SK-N-SH (cell line): ENCODE data around the gene RAPGEF2. TPM values are rescaled to one million over a fixed set of nuclear protein-coding genes. Genes with fewer than 3 reads are reported as not detected.

Source experiments
- CTCF ChIA-PET: fragments of 300-600, 350-600 bp; formaldehyde crosslinking; extraction: SDS; loops from one replicate; lab custom pipeline; 2021; lab: Yijun Ruan, JAX
- POLR2A ChIA-PET: fragments of 350-600 bp; sonication (Branson Sonifier 250); formaldehyde crosslinking; extraction: SDS; loops from one replicate; lab custom pipeline; 2020; ENCODE audit warnings: antibody characterized with exemption, inconsistent platforms; lab: Yijun Ruan, JAX
- DNase-seq: peaks from one replicate; pipeline ENCODE4 v3.0.0; 2012
- H2AFZ ChIP-seq: fragments of 200-600 bp; sonication (generic); 2 replicates; pipeline ENCODE4 v1.8.1; 2016; ENCODE audit warnings: antibody characterized with exemption, mild to moderate bottlenecking, low read depth
- H3F3A ChIP-seq: fragments of 200-600 bp; sonication (generic); replicated peaks from 2 replicates; pipeline ENCODE3; 2016; ENCODE audit warnings: antibody characterized with exemption, mild to moderate bottlenecking; ENCODE audit not compliant: insufficient read depth
- H3K27ac ChIP-seq, 2 experiments: fragments of 200-500 bp in 1 of 2; fragments of 200-600 bp in 1 of 2; sonication (Bioruptor generic) in 1 of 2; sonication (generic), shearing (Covaris generic) in 1 of 2; 2 replicates each; pipeline versions ENCODE4 v1.5.1 to v1.6.1; 2014 to 2016; ENCODE audit warnings: low read depth in 2 of 2, inconsistent platforms in 1 of 2, low read length in 1 of 2, mild to moderate bottlenecking in 1 of 2, mixed read lengths in 1 of 2
- H3K27me3 ChIP-seq: fragments of 200-600 bp; sonication (generic), shearing (Covaris generic); 2 replicates; pipeline ENCODE4 v1.6.1; 2016; ENCODE audit warnings: mixed run types; ENCODE audit not compliant: insufficient read depth
- H3K36me3 ChIP-seq, 2 experiments: fragments of 200-500 bp in 1 of 2; fragments of 200-600 bp in 1 of 2; sonication (Bioruptor generic) in 1 of 2; sonication (generic) in 1 of 2; replicated peaks in 1 of 2; 2 replicates each; pipeline versions ENCODE3 to v1.5.1; 2014 to 2016; ENCODE audit warnings: low read length in 1 of 2, mild to moderate bottlenecking in 1 of 2; ENCODE audit not compliant: insufficient read depth in 2 of 2, control insufficient read depth in 1 of 2
- H3K4me1 ChIP-seq, 2 experiments: fragments of 200-500 bp in 1 of 2; fragments of 200-600 bp in 1 of 2; sonication (Bioruptor generic) in 1 of 2; sonication (generic), shearing (Covaris generic) in 1 of 2; 2 replicates each; pipeline versions ENCODE4 v1.5.1 to v1.6.1; 2014 to 2016; ENCODE audit warnings: low read depth in 1 of 2, low read length in 1 of 2, mixed run types in 1 of 2; ENCODE audit not compliant: insufficient read depth in 2 of 2, control insufficient read depth in 1 of 2
- H3K4me2 ChIP-seq: fragments of 200-600 bp; sonication (generic), shearing (Covaris generic); 2 replicates; pipeline ENCODE4 v1.6.1; 2017; ENCODE audit warnings: mixed run types
- H3K4me3 ChIP-seq, 2 experiments: fragments of 200-500 bp in 1 of 2; fragments of 200-600 bp in 1 of 2; sonication (Bioruptor generic) in 1 of 2; sonication (generic), shearing (Covaris generic) in 1 of 2; 2 replicates each; pipeline versions ENCODE4 v1.5.1 to v1.8.1; 2014 to 2016; ENCODE audit warnings: low read depth in 2 of 2, inconsistent platforms in 1 of 2, low read length in 1 of 2, mild to moderate bottlenecking in 1 of 2, mixed read lengths in 1 of 2, moderate library complexity in 1 of 2
- H3K79me2 ChIP-seq: fragments of 200-600 bp; sonication (generic); 2 replicates; pipeline ENCODE4 v1.8.1; 2017; ENCODE audit warnings: mild to moderate bottlenecking; ENCODE audit not compliant: insufficient read depth
- H3K9ac ChIP-seq: fragments of 200-600 bp; sonication (generic); 2 replicates; pipeline ENCODE4 v1.6.1; 2017; ENCODE audit warnings: mixed run types
- H3K9me2 ChIP-seq: fragments of 200-600 bp; sonication (generic); 2 replicates; pipeline ENCODE4 v1.6.1; 2017; ENCODE audit warnings: mixed run types
- H3K9me3 ChIP-seq: fragments of 200-600 bp; sonication (generic); 2 replicates; pipeline ENCODE4 v1.6.1; 2017; ENCODE audit warnings: mixed run types, mild to moderate bottlenecking, moderate library complexity
- H4K20me1 ChIP-seq: fragments of 200-600 bp; sonication (generic); 2 replicates; pipeline ENCODE4 v1.6.1; 2017; ENCODE audit warnings: mild to moderate bottlenecking, mixed run types; ENCODE audit not compliant: insufficient read depth
- ELF1 ChIP-seq: IDR thresholded peaks from 2 replicates; pipeline ENCODE4 v1.4.0; 2012
- EP300 ChIP-seq, 2 experiments: IDR thresholded peaks; 2 replicates each; pipeline versions ENCODE4 v1.4.0 to v1.6.1; 2012; ENCODE audit warnings: borderline replicate concordance in 1 of 2, low read depth in 1 of 2, low read length in 1 of 2
- EZH2phosphoT487 ChIP-seq: fragments of 200-600 bp; sonication (generic); IDR thresholded peaks from 2 replicates; pipeline ENCODE4 v1.6.1; 2017; ENCODE audit warnings: low read depth, mixed run types, mild to moderate bottlenecking, antibody characterized with exemption, moderate library complexity, borderline replicate concordance
- FOSL2 ChIP-seq: IDR thresholded peaks from 2 replicates; pipeline ENCODE4 v1.4.0; 2012; ENCODE audit warnings: low read depth, mild to moderate bottlenecking, moderate library complexity, borderline replicate concordance
- GABPA ChIP-seq: IDR thresholded peaks from 2 replicates; pipeline ENCODE4 v1.4.0; 2012; ENCODE audit warnings: low read depth, mild to moderate bottlenecking
- GATA2 ChIP-seq: sonication (generic); formaldehyde crosslinking; IDR thresholded peaks from 2 replicates; pipeline ENCODE4 v1.5.0; 2020; ENCODE audit warnings: mild to moderate bottlenecking, missing genetic modification reagents
- JUND ChIP-seq: IDR thresholded peaks from 2 replicates; pipeline ENCODE4 v1.4.0; 2012
- MEF2A ChIP-seq: IDR thresholded peaks from 2 replicates; pipeline ENCODE4 v1.4.0; 2012; ENCODE audit warnings: low read depth, borderline replicate concordance
- NFIC ChIP-seq: IDR thresholded peaks from 2 replicates; pipeline ENCODE4 v1.4.0; 2012; ENCODE audit warnings: borderline replicate concordance
- POLR2AphosphoS5 ChIP-seq: IDR thresholded peaks from 2 replicates; pipeline ENCODE4 v1.6.1; 2012; ENCODE audit warnings: low read depth, low read length
- RAD21 ChIP-seq: IDR thresholded peaks from 2 replicates; pipeline ENCODE4 v1.6.1; 2012; ENCODE audit warnings: mild to moderate bottlenecking, low read length
- RCOR1 ChIP-seq: fragments of 150-350 bp; IDR thresholded peaks from 2 replicates; pipeline ENCODE4 v1.6.1; 2017; ENCODE audit warnings: antibody characterized with exemption, low read length
- RXRA ChIP-seq: IDR thresholded peaks from 2 replicates; pipeline ENCODE4 v1.4.0; 2012; ENCODE audit warnings: low read depth, mild to moderate bottlenecking, borderline replicate concordance
- TCF12 ChIP-seq: IDR thresholded peaks from 2 replicates; pipeline ENCODE4 v1.4.0; 2012
- TEAD4 ChIP-seq: IDR thresholded peaks from 2 replicates; pipeline ENCODE4 v1.4.0; 2012; ENCODE audit warnings: mild to moderate bottlenecking, borderline replicate concordance; ENCODE audit not compliant: insufficient read depth
- WGBS: methylation state at CpG from one replicate; pipeline ENCODE4 v1.1.6; 2017; ENCODE audit warnings: low lambda C conversion rate; 5-methylcytosine and 5-hydroxymethylcytosine counted together
- polyA plus RNA-seq, 3 experiments: library from polyadenylated mRNA; depleted of rRNA; stranded (reverse); fragments of >200 nt; gene quantifications; 2 replicates each; pipeline ENCODE4 v1.2.3, GENCODE V29; 2012
- TF ChIP-seq, protein P1 (sequence below): IDR thresholded peaks from 2 replicates; pipeline ENCODE4; 2012
- TF ChIP-seq, protein P2 (sequence below): IDR thresholded peaks from 2 replicates; pipeline ENCODE4 v1.4.0; 2012; ENCODE audit warnings: low read depth, borderline replicate concordance
- TF ChIP-seq, protein P3 (sequence below): fragments of 150-350 bp; IDR thresholded peaks from 2 replicates; pipeline ENCODE4 v1.6.1; 2017; ENCODE audit warnings: antibody characterized with exemption, low read length, low read depth, borderline replicate concordance
- TF ChIP-seq, protein P4 (sequence below): IDR thresholded peaks from 2 replicates; pipeline ENCODE4 v1.4.0; 2012; ENCODE audit warnings: low read depth
- TF ChIP-seq, protein P5 (sequence below): fragments of 150-350 bp; IDR thresholded peaks from 2 replicates; pipeline ENCODE4 v1.6.1; 2016; ENCODE audit warnings: mild to moderate bottlenecking, low read depth, low read length

Gene RAPGEF2
- polyA plus RNA-seq, 1 of the 3 experiments (the other 2 are of a cell fraction), result 19.2 TPM

DNA sequence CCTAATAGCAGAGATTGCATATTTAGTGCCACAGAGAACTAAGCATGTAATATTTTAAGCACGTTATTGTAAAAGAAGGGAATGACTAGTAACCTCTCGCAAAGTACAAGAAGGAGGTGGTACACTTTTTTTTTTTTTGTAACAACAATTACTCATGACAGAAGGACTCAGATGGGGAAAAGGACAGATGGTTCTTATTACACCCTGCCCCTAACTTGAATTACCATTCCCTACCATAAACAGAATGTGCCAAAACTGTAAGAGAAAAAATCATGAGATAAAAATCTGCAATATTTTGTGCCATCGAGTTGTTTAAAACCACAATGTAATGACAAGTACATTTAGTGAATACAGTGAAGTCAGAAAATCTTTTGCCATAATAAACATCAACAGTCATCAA lies 33.0 kb upstream of the RAPGEF2 start:
- Histone ChIP-seq H3K4me1 (peaks cover 5 to 14% of the 10 kb centered on the region in 2 experiments; a peak in 3 of 4 replicates), H3F3A (peaks cover 35% of the 10 kb centered on the region), H3K79me2 (no peaks in the 10 kb centered on the region), H3K9ac (no peak overlapping the region), H3K27ac (peak overlapping the region in 1 of 2 experiments; percentile 69; a peak in 2 of 4 replicates), H3K4me2 (peak overlapping the region; percentile 25; the same call in 1 of the 2 replicates), H4K20me1 (no peaks in the 10 kb centered on the region), H3K27me3 (no peaks in the 10 kb centered on the region), H2AFZ (no peak overlapping the region), H3K9me2 (no peaks in the 10 kb centered on the region), H3K9me3 (no peaks in the 10 kb centered on the region), H3K36me3 (no peaks in the 10 kb centered on the region), H3K4me3 (no peak overlapping the region)
- WGBS, result 19% methylated on average over 3 of the region's 3 CpGs
- DNase-seq, result no peak
- POLR2A ChIA-PET, result no interaction called here
- TF ChIP-seq RCOR1 (no peak), POLR2AphosphoS5 (peak; percentile 61; the same call in 1 of the 2 replicates), TCF12 (peak; percentile 99), TEAD4 (peak; percentile 85; the same call in 1 of the 2 replicates), JUND (peak; percentile 78), NFIC (peak; percentile 87), GATA2 (CRISPR knock-in tag) (no peak), EP300 (IDR thresholded peaks at IDR 0.05; ENCODE audit: borderline replicate concordance in 1 of 2, low read depth in 1 of 2, low read length in 1 of 2) (peak; percentile 26 to 81; a peak in 2 of 4 replicates), MEF2A (peak; percentile 25; the same call in 1 of the 2 replicates), FOSL2 (peak; percentile 54), ELF1 (no peak), RAD21 (no peak), EZH2phosphoT487 (no peak), RXRA (peak; percentile 68), GABPA (no peak)
- TF ChIP-seq, protein P1, sequence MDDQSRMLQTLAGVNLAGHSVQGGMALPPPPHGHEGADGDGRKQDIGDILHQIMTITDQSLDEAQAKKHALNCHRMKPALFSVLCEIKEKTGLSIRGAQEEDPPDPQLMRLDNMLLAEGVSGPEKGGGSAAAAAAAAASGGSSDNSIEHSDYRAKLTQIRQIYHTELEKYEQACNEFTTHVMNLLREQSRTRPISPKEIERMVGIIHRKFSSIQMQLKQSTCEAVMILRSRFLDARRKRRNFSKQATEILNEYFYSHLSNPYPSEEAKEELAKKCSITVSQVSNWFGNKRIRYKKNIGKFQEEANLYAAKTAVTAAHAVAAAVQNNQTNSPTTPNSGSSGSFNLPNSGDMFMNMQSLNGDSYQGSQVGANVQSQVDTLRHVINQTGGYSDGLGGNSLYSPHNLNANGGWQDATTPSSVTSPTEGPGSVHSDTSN, result peak; percentile 83
- TF ChIP-seq, protein P2, sequence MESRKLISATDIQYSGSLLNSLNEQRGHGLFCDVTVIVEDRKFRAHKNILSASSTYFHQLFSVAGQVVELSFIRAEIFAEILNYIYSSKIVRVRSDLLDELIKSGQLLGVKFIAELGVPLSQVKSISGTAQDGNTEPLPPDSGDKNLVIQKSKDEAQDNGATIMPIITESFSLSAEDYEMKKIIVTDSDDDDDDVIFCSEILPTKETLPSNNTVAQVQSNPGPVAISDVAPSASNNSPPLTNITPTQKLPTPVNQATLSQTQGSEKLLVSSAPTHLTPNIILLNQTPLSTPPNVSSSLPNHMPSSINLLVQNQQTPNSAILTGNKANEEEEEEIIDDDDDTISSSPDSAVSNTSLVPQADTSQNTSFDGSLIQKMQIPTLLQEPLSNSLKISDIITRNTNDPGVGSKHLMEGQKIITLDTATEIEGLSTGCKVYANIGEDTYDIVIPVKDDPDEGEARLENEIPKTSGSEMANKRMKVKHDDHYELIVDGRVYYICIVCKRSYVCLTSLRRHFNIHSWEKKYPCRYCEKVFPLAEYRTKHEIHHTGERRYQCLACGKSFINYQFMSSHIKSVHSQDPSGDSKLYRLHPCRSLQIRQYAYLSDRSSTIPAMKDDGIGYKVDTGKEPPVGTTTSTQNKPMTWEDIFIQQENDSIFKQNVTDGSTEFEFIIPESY, result 0 out of 2 replicates have a peak, but pooled peaks have one; percentile 52
- TF ChIP-seq, protein P3, sequence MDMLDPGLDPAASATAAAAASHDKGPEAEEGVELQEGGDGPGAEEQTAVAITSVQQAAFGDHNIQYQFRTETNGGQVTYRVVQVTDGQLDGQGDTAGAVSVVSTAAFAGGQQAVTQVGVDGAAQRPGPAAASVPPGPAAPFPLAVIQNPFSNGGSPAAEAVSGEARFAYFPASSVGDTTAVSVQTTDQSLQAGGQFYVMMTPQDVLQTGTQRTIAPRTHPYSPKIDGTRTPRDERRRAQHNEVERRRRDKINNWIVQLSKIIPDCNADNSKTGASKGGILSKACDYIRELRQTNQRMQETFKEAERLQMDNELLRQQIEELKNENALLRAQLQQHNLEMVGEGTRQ, result no peak
- TF ChIP-seq, protein P4, sequence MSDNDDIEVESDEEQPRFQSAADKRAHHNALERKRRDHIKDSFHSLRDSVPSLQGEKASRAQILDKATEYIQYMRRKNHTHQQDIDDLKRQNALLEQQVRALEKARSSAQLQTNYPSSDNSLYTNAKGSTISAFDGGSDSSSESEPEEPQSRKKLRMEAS, result no peak; the same call in 1 of the 2 replicates
- TF ChIP-seq, protein P5, sequence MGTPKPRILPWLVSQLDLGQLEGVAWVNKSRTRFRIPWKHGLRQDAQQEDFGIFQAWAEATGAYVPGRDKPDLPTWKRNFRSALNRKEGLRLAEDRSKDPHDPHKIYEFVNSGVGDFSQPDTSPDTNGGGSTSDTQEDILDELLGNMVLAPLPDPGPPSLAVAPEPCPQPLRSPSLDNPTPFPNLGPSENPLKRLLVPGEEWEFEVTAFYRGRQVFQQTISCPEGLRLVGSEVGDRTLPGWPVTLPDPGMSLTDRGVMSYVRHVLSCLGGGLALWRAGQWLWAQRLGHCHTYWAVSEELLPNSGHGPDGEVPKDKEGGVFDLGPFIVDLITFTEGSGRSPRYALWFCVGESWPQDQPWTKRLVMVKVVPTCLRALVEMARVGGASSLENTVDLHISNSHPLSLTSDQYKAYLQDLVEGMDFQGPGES, result no peak
- CTCF ChIA-PET, result no interaction called here
